NCI-H2171 treated with DMSO at 0.1 percent for 48 hours (cell line): Measurements from ENCODE around the gene CCDC6.
A peak's percentile ranks its signal among the peaks of the same experiment; 100 is the strongest.
"Not testable (repeated sequence)": the region's sequence is repeated elsewhere in the genome, so short reads cannot be mapped to it uniquely, and the experiment has no call there.

Experiments
- DNase-seq: peaks from one replicate; lab custom pipeline; 2025; lab: John Stamatoyannopoulos, UW

The CCDC6 gene

DNA sequence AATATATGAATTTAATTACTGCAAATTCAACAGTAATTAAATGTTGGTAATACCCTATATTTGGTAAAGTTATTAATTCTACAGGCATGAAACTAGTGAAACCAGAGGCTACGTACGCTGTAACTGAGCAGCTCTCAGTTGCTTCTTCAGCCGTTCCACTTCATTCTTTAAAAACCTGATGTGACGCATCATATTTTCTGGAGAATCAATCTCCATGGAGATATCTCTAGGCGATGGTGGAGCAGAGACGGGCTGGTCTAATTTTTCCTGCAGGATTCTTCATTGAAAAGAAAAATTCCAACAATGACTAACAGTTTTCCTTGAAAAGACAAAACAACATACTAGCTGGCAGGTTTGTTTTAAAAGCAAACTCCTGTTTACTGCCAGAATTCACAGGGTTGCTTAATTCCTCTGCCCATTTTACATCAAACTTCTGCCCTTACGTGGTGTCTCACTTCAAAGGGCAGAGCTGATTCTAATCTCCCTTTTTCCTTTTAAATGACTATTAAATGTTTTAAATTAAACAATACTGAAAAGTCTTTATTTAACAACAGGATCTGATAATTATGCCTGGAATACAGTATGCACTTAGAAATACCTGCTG is 93.7 kb downstream of the CCDC6 start:
- DNase-seq = no peak

DNA sequence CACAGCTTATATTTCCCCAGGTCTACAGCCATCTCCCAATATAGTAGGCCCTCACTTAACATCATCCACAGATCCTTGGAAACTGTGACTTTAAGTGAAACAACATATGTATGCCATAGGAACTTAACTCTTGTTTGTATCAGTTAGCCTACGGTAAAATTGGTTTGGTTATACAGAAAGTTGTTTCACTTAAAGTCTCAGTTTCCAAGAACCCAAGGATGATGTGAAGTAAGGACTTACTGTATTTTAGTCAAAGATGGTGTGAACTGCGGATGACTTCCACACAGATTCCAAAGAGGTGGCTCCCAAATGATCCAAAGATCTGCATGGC is 96.7 kb downstream of the CCDC6 start:
- no peak for DNase-seq

GRCh38 chr10:59808896-59809643 is 97.3 kb downstream of the CCDC6 start:
- peak; percentile 42 for DNase-seq

DNA sequence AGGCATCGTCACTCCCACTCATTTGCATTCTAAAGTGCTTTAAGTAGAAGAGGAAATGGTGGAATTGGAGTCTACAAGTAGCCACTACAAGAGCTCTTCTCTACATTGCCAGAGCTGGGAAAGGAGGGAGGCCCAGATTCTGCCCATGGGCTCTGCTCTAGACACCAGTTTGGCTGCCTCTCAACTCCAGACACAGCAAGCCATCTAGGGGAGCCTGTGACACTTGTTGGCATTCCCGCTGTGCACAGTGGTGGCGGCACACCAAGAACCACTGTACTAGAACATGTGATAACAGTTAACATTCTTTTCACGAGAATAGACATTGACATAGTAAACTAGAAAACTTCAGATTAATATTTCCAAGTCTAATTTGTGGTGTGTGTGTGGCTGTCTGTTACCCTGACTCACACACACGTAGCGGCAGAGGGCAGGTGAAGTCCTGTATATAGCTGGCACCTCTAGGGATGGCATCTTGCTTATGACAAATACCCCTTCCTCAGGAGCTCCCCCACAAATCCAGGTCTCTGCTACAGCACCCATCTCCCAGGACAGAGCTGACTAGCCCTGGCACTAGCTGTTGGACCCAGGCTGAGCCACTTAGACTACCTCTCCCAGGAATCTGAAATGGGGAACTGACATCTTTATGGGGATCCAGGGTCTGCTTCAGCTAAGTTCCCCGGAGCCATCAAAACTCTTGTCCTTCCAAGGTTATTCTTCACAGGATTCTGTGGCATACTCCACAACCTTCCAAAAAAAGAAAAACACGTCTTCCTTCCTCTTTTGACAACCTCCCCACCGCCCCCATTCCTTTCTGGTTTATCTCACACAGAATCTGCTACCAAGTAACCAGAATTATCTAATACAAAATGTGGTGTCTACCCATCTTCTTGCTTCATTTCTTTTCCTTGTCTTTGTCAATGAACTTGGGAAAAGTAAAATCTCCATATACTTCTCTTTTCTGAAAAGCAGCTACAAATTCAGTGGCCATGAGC is 98.4 kb downstream of the CCDC6 start:
- DNase-seq = no peak

DNA sequence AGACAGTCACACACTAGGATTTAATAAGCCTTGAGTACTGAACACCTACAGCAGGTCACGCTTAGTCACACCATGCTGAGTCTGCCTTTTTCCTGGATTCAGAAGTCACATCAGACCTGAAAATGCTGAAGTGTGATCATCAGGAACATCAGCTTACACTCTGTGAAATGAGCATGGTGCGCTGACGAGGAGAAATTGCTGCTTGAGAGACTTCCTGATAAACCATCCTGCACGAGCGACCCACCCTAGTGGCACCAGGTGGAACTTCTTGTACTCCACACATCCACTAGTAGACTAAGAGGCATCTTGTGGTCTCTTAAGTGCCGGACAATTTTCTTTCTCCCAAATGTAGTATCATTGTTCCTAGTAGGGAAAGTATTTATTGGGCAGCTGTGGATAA is 101.3 kb downstream of the CCDC6 start:
- DNase-seq = peak; percentile 3

GRCh38 chr10:59804220-59804619 is 102.1 kb downstream of the CCDC6 start:
- no peak for DNase-seq

DNA sequence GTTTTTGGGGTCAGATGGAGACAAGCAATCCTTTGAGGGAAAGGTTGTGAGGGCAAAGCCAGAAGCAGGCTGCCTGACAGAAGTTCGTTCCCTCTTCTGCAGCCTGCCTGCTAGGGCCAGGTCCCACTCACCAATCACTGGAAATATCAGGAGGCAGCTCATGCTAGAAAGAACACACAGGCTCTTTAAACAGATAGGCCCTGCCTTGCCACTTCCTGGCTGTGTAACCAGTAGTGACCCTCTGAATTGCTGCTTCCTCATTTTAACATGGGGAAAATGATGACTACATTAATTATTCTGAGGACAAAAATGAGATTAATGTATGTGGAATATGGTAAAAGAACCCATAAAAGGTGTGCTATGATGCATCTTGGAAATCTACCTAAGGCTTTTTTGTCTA is 102.6 kb downstream of the CCDC6 start:
- no peak for DNase-seq

DNA sequence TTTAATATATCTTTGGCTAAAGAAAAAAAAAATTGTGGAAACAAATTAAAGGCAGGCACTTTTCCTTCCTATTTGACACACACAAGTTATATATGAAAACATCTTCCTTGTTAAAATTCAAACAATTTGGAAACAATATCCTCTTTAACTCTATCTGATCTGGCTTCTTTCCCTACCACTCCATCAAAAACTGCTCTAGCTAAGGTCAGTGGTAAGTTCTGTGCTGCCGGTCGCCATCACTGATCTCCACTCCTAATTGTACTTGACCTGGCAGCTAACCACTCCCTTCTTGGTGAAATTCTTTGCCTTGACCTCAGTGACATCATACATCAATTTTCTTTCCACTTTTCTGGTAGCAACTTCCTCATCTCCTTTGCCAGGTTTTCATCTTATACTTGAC is 105.2 kb downstream of the CCDC6 start:
- no peak for DNase-seq

DNA sequence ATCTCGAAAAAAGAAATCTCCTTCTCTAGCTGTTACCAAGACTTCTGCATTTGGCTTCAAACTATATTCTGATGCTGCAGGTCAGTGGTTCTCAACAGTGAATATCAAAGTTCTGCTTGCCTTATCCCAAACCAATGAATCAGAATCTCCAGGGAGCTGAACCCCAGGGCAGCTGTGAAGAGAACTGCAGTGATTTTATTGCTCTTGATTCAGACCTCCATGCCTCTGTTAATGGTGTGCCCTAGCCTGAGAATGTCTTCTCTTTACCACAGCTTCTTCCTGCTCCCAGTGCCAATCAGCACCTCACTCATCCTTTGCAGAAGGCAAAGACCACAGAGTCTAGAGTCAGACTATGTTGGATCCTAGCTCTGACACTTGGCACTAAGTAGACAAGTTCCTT is 106.9 kb downstream of the CCDC6 start:
- no peak for DNase-seq

- DNase-seq = peak; percentile 8
Observed at GRCh38 chr10:59793919-59794318, 112.4 kb downstream of the CCDC6 start.

- no peak for DNase-seq
Observed at GRCh38 chr10:59792812-59793211, 113.5 kb downstream of the CCDC6 start.

DNA sequence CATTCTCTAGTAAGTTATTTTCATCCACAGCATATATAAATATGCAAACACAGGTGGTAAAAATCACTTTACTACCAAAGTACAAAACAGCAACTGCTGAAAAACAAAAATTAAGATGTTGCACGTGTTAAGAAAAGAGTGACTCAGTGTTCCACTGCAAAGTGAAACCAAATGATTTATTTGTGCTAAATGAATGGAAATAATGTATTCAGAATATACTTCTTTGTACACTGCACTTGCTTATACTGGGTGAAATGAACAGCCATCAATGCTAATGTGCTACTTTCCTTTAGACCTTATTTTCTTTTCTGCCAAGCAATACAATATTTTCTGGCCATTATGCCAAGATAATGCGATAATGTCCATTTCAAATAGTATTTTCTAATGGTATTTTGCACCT is 114.8 kb downstream of the CCDC6 start:
- no peak for DNase-seq

DNA sequence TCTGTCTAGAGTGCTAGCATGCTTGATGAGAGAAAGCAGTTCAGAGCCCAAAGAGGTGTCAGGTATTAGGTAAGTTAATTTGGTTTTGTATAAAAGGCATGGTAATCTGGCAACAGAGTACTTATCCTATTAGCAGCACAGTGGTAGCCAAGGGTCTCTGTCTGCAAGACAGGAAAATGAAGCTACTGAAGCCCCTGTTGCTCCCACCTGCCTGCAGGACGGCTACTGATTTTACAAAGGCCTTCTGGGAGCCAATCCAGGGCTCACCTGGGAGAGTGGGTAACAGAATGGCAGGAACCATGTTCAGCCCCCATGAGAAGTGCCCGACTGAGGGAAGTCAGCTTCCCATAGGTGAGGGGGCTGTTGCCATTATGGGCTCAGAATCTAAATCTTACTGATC is 116.3 kb downstream of the CCDC6 start:
- not testable (repeated sequence) for DNase-seq

DNA sequence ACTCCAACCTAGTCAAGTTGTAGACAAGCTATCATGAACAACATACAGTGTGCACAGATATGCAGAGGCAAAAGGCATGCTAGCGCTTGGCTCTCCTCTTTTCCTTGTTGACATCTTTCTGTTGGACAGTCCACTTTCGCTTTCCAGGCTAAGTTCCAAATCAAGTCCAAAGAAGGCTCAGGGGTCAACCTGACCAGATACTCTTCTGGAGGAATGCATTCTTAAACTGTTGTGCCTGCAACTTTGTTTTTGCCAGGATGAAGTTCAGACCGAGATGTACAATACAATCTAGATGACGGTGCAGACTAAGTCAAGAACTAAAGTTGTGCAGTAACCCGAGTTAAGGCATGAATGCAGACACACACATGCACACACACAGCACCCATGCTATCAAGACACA is 117.4 kb downstream of the CCDC6 start:
- DNase-seq = not testable (repeated sequence)

DNA sequence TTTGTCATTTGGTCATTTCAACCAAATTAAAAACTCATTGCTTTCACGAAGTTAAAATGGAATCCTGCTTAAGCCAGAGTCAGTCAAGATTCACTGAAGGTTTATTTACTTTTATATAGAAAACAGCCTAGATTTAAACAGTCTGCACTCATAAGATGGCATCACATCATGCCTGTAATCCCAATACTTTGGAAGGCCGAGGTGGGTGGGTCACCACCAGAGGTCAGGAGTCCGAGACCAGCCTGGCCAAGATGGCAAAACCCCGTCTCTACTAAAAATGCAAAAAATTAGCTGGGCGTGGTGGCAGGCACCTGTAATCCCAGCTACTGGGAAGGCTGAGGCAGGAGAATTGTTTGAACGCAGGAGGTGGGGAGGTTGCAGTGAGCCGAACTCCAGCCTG is 119.3 kb downstream of the CCDC6 start:
- DNase-seq = not testable (repeated sequence)

DNA sequence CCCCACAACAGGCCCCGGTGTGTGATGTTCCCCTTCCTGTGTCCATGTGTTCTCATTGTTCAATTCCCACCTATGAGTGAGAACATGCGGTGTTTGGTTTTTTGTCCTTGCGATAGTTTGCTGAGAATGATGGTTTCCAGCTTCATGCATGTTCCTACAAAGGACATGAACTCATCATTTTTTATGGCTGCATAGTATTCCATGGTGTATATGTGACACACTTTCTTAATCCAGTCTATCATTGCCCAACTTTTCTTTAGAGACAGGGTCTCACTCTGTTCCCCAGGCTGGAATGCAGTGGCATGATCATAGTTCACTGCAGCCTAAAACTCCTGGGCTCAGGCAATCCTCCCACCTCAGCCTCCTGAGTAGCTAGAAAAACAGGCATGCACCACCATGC is 120.9 kb downstream of the CCDC6 start:
- DNase-seq = not testable (repeated sequence)

DNA sequence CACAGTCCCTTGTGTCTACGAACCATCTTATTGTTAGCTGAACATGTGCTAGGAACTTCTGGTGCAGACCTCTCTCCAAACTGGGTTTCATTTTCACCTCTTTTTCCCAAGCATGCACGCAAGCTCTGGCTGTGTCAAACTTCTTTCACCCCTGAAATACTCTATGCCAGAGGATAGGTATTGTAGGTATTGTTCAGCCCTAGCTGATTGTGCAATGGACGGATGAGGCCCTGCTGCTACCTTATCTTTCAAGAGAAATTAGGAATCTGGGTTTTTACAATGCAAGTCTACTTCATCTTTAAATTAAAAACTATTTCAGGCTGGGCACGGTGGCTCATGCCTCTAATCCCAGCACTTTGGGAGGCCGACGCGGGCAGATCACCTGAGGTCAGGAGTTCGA is 124.8 kb downstream of the CCDC6 start:
- DNase-seq = no peak

DNA sequence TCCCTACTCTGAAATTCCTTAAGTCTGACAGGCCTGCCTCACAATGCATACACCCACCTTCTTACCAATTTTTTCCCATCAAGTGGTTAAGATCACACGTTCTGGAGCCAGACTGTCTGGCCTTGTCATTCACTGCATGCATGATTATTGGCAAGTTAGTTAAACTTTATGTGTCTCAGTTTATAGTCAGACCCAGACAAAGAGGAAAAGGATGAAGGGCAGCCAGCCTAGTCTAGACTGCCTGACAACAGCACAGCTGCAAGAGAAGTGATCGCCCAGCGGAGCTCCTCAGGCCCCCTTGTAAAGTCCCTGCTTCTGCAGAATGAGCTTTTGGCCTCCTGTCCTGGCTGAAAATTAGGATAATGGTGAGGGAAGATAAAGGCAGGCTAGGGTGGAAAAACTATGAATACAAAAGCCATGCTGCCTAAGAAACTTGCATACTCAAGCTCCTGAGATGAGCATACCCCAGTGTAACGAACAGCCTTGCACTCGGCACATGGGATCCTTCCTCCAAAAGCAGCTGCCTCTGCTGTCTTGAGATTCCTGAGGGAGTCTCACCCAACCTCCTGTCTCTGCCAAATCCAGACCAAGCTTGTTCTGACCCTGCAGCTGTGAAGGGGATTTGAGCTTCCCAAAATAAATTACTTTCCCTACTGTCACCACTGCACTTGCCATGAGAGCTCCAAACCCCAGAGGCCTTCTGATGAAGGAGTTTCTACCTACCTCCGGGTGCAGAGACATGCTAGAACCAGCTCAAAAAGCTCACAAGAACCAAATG is 126.4 kb downstream of the CCDC6 start:
- no peak for DNase-seq

DNA sequence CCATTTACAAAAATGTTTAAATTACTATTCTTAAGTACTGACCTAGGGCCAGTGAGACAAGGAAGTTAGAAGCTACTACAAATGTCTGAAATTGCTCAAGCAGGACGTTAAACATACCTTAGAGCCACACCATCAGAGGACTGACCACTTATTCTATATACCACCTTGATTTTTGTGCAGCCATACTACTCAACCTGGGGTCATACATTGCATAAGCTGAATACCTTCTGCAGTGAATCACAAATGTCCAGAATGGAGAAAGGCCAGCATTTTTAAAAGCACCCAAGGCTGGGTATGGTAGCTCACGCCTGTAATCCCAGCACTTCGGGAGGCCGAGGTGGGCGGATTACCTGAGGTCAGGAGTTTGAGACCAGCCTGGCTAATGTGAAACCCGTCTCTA is 131.9 kb downstream of the CCDC6 start:
- DNase-seq = no peak

GRCh38 chr10:59773088-59773487 is 133.3 kb downstream of the CCDC6 start:
- no peak for DNase-seq

DNA sequence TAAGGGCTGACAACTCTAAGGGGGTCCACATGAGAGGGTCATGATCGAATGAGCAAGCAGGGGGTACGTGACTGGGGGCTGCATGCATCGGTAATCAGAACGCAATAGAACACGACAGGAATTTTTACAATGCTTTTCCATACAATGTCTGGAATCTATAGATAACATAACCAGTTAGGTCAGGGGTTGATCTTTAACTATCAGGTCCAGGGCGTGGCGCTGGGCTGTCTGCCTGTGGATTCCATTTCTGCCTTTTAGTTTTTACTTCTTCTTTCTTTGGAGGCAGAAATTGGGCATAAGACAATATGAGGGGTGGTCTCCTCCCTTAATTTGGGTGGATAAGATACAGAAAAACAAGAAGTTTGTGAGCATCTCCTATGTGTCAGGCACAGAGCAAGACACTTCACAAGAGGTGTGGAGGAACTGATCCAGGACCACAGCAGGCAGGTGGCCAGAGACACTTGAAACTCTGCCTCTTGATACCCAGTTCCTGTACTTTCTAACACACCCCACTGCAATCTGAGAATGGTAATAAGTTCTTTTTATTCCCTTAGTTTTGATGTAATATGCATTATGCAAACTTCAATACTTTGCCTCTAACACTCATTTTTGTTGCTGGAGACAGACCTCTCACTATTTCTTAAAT is 135.1 kb downstream of the CCDC6 start:
- DNase-seq = no peak

DNA sequence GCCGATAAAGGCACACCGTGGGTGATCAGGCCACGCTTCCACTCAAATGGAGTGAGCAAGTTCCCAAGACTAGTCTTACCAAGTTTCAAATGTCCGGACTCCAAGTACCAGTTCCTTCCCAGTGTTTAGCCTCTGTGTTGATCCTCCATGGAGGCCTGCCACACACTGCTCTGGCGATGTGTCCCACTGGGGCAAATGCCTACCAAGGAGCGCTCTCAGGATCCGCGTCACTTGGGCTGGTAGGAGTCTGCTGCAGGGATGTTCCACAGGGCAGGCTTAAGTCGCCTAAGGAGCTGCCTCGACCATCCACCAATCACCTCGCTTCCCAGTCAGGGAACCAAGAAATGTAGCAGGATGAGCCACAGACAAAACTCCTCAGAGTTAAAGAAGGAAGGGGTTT is 135.7 kb downstream of the CCDC6 start:
- no peak for DNase-seq
